Smooth muscle cell (in vitro differentiated cells): ENCODE data around the gene NKIRAS1. TPM values are rescaled to one million over a fixed set of nuclear protein-coding genes. Genes with fewer than 3 reads are reported as not detected.

Experiments used
- DNase-seq: peaks from one replicate; lab custom pipeline; 2025; ENCODE audit not compliant: unreplicated experiment; lab: John Stamatoyannopoulos, UW
- H2AFZ ChIP-seq: fragments of 200-600 bp; sonication (generic); 2 replicates; pipeline ENCODE4 v1.6.0; 2016; ENCODE audit warnings: antibody characterized with exemption, low read depth, mild to moderate bottlenecking
- H3F3A ChIP-seq: fragments of 200-600 bp; sonication (generic); 2 replicates; pipeline ENCODE4 v1.6.0; 2017; ENCODE audit warnings: antibody characterized with exemption, low read depth
- H3K27ac ChIP-seq: fragments of 200-600 bp; sonication (generic); 2 replicates; pipeline ENCODE4 v1.5.1; 2016; ENCODE audit warnings: low read depth, mild to moderate bottlenecking
- H3K27me3 ChIP-seq: fragments of 200-600 bp; sonication (generic); 2 replicates; pipeline ENCODE4 v1.6.1; 2016; ENCODE audit warnings: low read depth, mild to moderate bottlenecking
- H3K36me3 ChIP-seq: fragments of 200-600 bp; sonication (generic); 2 replicates; pipeline ENCODE4 v1.5.1; 2016; ENCODE audit warnings: low read depth
- H3K4me1 ChIP-seq: fragments of 200-600 bp; sonication (generic); 2 replicates; pipeline ENCODE4 v1.5.1; 2016; ENCODE audit warnings: low read depth
- H3K4me2 ChIP-seq: fragments of 200-600 bp; sonication (generic); 2 replicates; pipeline ENCODE4 v1.6.0; 2016; ENCODE audit warnings: mild to moderate bottlenecking
- H3K4me3 ChIP-seq: fragments of 200-600 bp; sonication (generic); 2 replicates; pipeline ENCODE4 v1.5.1; 2016; ENCODE audit warnings: mild to moderate bottlenecking
- H3K79me2 ChIP-seq: fragments of 200-600 bp; sonication (generic); 2 replicates; pipeline ENCODE4 v1.6.0; 2016; ENCODE audit warnings: low read depth, mild to moderate bottlenecking
- H3K9ac ChIP-seq: fragments of 200-600 bp; sonication (generic); 2 replicates; pipeline ENCODE4 v1.6.0; 2016; ENCODE audit warnings: low read depth
- H3K9me3 ChIP-seq: fragments of 200-600 bp; sonication (generic); replicated peaks from 2 replicates; pipeline ENCODE4 v1.5.1; 2016; ENCODE audit warnings: low read depth
- H4K20me1 ChIP-seq: fragments of 200-600 bp; sonication (generic); 2 replicates; pipeline ENCODE4 v1.6.0; 2016; ENCODE audit warnings: low read depth
- CTCF ChIP-seq: fragments of 200-600 bp; sonication (generic); IDR thresholded peaks from 2 replicates; pipeline ENCODE4 v1.5.1; 2017; ENCODE audit warnings: borderline replicate concordance, mild to moderate bottlenecking, antibody characterized with exemption; ENCODE audit not compliant: insufficient read depth, poor library complexity, severe bottlenecking
- WGBS: methylation state at CpG from one replicate; pipeline ENCODE4 v1.1.7; 2016; ENCODE audit warnings: low lambda C conversion rate; 5-methylcytosine and 5-hydroxymethylcytosine counted together
- polyA plus RNA-seq: library from polyadenylated mRNA; unstranded; fragments of >200 nt; fragmentation: Nextera tagmentation; extraction: Ambion mirVana; gene quantifications from 2 replicates; pipeline ENCODE4 v1.2.1, GENCODE V29; 2016
- total RNA-seq: library from RNA; depleted of rRNA; stranded (reverse); fragments of >200 nt; gene quantifications from 2 replicates; pipeline ENCODE4 v1.2.3, GENCODE V29; 2014

Gene NKIRAS1
- total and polyA plus RNA-seq, 2 experiments from 2014 or later: 15.3 to 17.1 TPM

DNA sequence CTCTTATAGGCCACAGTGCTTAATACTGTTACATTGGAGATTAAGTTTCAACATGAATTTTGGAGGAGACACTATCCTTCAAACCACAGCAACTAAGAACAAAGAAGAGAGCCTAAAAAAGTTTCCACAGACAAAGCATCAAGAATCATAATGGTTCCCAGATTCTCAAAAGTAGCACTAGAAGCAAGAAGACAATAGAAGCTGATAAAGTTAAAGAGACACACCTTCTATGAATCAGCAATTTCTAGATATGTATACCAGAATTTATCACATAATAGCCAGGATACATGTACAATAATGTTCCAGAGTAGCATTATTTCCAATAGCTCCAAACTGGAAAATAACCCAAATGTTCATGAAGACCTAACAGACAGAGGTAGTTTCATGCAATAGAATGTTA lies 12.2 kb downstream of the NKIRAS1 start:
- Histone ChIP-seq H4K20me1 (no peaks in the 10 kb centered on the region), H3K4me3 (no peak overlapping the region), H2AFZ (no peak overlapping the region), H3K36me3 (peaks cover 9% of the 10 kb centered on the region), H3K9me3 (no peaks in the 10 kb centered on the region), H3F3A (no peaks in the 10 kb centered on the region), H3K4me1 (no peaks in the 10 kb centered on the region), H3K79me2 (no peaks in the 10 kb centered on the region), H3K4me2 (no peak overlapping the region), H3K27ac (no peak overlapping the region), H3K9ac (no peak overlapping the region), H3K27me3 (no peaks in the 10 kb centered on the region)
- no peak for DNase-seq
- no peak for TF ChIP-seq CTCF

- Histone ChIP-seq H3K4me1 (no peaks in the 10 kb centered on the region), H3K4me3 (no peak overlapping the region), H3K27me3 (no peaks in the 10 kb centered on the region), H4K20me1 (no peaks in the 10 kb centered on the region), H3F3A (no peaks in the 10 kb centered on the region), H2AFZ (no peak overlapping the region), H3K36me3 (peaks cover 17% of the 10 kb centered on the region), H3K9me3 (no peaks in the 10 kb centered on the region), H3K79me2 (no peaks in the 10 kb centered on the region), H3K27ac (no peak overlapping the region), H3K4me2 (no peak overlapping the region), H3K9ac (no peak overlapping the region)
- no peak for DNase-seq
- TF ChIP-seq CTCF: no peak
- 76% methylated on average over 6 of the region's 6 CpGs for WGBS
Observed at GRCh38 chr3:23900744-23901143, 16.0 kb downstream of the NKIRAS1 start.

DNA sequence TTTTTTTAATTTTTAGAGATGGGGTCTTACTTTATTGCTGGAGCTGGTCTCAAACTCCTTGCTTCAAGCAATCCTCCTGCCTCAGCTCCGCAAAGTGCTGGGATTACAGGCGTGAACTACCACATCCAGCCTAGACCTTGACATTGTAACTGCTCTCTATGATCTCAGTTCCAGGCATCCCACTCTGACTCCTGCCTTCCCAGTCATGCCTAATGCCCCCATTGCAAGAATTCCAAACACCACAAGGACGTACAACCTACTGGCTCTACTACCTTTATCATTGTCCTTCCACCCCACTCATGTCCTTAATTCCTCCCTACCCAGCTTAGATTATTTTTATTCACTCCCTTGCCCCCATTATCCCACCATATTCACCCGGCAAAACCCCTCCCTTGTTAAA lies 21.6 kb downstream of the NKIRAS1 start:
- no peak overlapping the region for H3K4me3 ChIP-seq
- WGBS: 92% methylated on average over 4 of the region's 4 CpGs
- H3K4me1 ChIP-seq: no peaks in the 10 kb centered on the region
- H3K9me3 ChIP-seq: no peaks in the 10 kb centered on the region
- H3K79me2 ChIP-seq: peaks cover 4% of the 10 kb centered on the region
- H3F3A ChIP-seq: no peaks in the 10 kb centered on the region
- DNase-seq: no peak
- TF ChIP-seq CTCF: no peak
- no peak overlapping the region for H2AFZ ChIP-seq
- peaks cover 20% of the 10 kb centered on the region for H4K20me1 ChIP-seq
- H3K4me2 ChIP-seq: no peak overlapping the region
- no peak overlapping the region for H3K27ac ChIP-seq
- H3K27me3 ChIP-seq: no peaks in the 10 kb centered on the region
- H3K9ac ChIP-seq: no peak overlapping the region
- peaks cover 12% of the 10 kb centered on the region for H3K36me3 ChIP-seq

DNA sequence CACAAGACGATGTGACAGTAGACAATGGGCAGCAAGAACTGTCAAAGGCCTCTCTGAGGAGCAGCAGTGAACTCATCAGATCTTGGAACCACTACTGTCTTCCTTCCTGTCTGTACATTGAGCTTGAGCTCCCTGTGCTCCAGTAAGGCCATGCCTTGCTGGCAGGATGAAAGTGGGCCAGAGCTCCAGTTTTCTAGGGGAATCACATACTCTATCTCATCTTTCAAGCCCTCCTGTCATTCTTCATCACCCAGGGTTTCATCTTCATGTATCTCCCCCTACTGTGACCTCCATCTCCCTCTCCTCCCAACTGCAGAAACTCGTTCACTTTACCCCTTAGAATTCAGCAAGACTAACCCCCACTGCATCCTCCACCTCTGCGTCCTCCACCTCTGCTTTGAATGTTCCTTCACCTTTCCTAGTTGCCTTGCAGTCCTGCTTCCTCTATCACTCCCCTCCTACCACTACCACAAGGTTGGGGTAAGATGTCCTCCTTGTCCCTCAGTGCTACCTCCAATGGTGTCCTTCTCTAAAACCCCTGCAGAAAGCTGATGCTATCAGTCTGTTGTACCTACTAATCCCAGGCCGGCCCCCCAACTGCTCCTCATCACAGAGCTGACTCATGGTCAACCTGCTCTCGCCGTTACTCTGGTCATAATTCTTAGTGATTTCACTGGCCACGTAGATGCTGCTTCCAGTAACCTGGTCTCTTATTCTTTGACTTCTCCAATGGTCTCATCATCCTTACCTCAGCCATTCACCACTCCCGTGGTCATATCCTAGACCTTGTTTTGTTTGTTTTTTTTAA lies 22.3 kb downstream of the NKIRAS1 start:
- no peak for TF ChIP-seq CTCF
- no peaks in the 10 kb centered on the region for H3K9me3 ChIP-seq
- peaks cover 1% of the 10 kb centered on the region for H3F3A ChIP-seq
- H3K4me1 ChIP-seq: no peaks in the 10 kb centered on the region
- no peak for DNase-seq
- no peaks in the 10 kb centered on the region for H3K27me3 ChIP-seq
- no peak overlapping the region for H2AFZ ChIP-seq
- no peak overlapping the region for H3K9ac ChIP-seq
- WGBS: 81% methylated on average over 8 of the region's 8 CpGs
- no peak overlapping the region for H3K4me2 ChIP-seq
- no peak overlapping the region for H3K4me3 ChIP-seq
- peaks cover 9% of the 10 kb centered on the region for H3K79me2 ChIP-seq
- no peak overlapping the region for H3K27ac ChIP-seq
- H4K20me1 ChIP-seq: peaks cover 24% of the 10 kb centered on the region
- peaks cover 7% of the 10 kb centered on the region for H3K36me3 ChIP-seq
